ENCODE data around the gene PZP.
"Not testable (repeated sequence)": the region's sequence is repeated elsewhere in the genome, so short reads cannot be mapped to it uniquely, and the experiment has no call there.

Gene PZP

GRCh38 chr12:9204380-9204779, 3.8 kb downstream of the PZP start:
- Histone ChIP-seq H3K9me3 (ENCODE audit: control extremely low read depth in 1 of 5, control insufficient read depth in 4 of 5, insufficient read depth in 2 of 5, low read depth in 1 of 5, low read length in 4 of 5) (no peaks in the 10 kb centered on the region), H3K27me3 (replicated peaks in 2 of 5; ENCODE audit: control insufficient read depth in 4 of 5, insufficient read depth in 5 of 5, low read length in 4 of 5) (no peaks in the 10 kb centered on the region), H3K36me3 (ENCODE audit: control insufficient read depth in 4 of 4, insufficient read depth in 4 of 4, low read length in 3 of 4) (no peaks in the 10 kb centered on the region), H3K4me1 (ENCODE audit: control extremely low read depth in 1 of 4, control insufficient read depth in 4 of 4, insufficient read depth in 4 of 4, low read length in 3 of 4) (no peaks in the 10 kb centered on the region), H3K4me3 (ENCODE audit: control insufficient read depth in 1 of 7, extremely low read depth in 1 of 7, insufficient read depth in 4 of 7, low read depth in 2 of 7, low read length in 6 of 7) (no peak overlapping the region), H3K27ac (ENCODE audit: insufficient read depth in 1 of 2, low read depth in 1 of 2, low read length in 2 of 2, poor library complexity in 1 of 2, severe bottlenecking in 2 of 2) (no peak overlapping the region)
- WGBS (ENCODE audit: insufficient coverage) = 100% methylated on average over 1 of the region's 3 CpGs
- no peak for DNase-seq
- ChIA-PET CTCF (no interaction called here), POLR2A (no interaction called here)

- Histone ChIP-seq H3K27me3 (replicated peaks in 2 of 5; ENCODE audit: control insufficient read depth in 4 of 5, insufficient read depth in 5 of 5, low read length in 4 of 5) (no peaks in the 10 kb centered on the region), H3K36me3 (ENCODE audit: control insufficient read depth in 4 of 4, insufficient read depth in 4 of 4, low read length in 3 of 4) (no peaks in the 10 kb centered on the region), H3K27ac (ENCODE audit: insufficient read depth in 1 of 2, low read depth in 1 of 2, low read length in 2 of 2, poor library complexity in 1 of 2, severe bottlenecking in 2 of 2) (no peak overlapping the region), H3K4me1 (ENCODE audit: control extremely low read depth in 1 of 4, control insufficient read depth in 4 of 4, insufficient read depth in 4 of 4, low read length in 3 of 4) (no peaks in the 10 kb centered on the region), H3K4me3 (ENCODE audit: control insufficient read depth in 1 of 7, extremely low read depth in 1 of 7, insufficient read depth in 4 of 7, low read depth in 2 of 7, low read length in 6 of 7) (no peak overlapping the region), H3K9me3 (ENCODE audit: control extremely low read depth in 1 of 5, control insufficient read depth in 4 of 5, insufficient read depth in 2 of 5, low read depth in 1 of 5, low read length in 4 of 5) (peaks cover 0 to 2% (median 0%) of the 10 kb centered on the region in 5 experiments)
- CTCF ChIA-PET = no interaction called here
- POLR2A ChIA-PET = no interaction called here
- peak in 2 of 3 donors; percentile 15 to 40 for DNase-seq
These were observed 10.2 kb downstream of the PZP start for GRCh38 chr12:9198012-9198411.

- CTCF ChIA-PET = interaction anchor here (1.2 kb wide), 1 partner anchor 9 kb away, joined by 3 read pairs; no protein-coding TSS in a partner anchor
- Histone ChIP-seq H3K4me3 (ENCODE audit: control insufficient read depth in 1 of 7, extremely low read depth in 1 of 7, insufficient read depth in 4 of 7, low read depth in 2 of 7, low read length in 6 of 7) (no peak overlapping the region), H3K27ac (ENCODE audit: insufficient read depth in 1 of 2, low read depth in 1 of 2, low read length in 2 of 2, poor library complexity in 1 of 2, severe bottlenecking in 2 of 2) (no peak overlapping the region), H3K4me1 (ENCODE audit: control extremely low read depth in 1 of 4, control insufficient read depth in 4 of 4, insufficient read depth in 4 of 4, low read length in 3 of 4) (peaks cover 0 to 11% (median 2%) of the 10 kb centered on the region in 4 experiments), H3K9me3 (ENCODE audit: control extremely low read depth in 1 of 5, control insufficient read depth in 4 of 5, insufficient read depth in 2 of 5, low read depth in 1 of 5, low read length in 4 of 5) (peaks cover 0 to 5% (median 0%) of the 10 kb centered on the region in 5 experiments), H3K36me3 (ENCODE audit: control insufficient read depth in 4 of 4, insufficient read depth in 4 of 4, low read length in 3 of 4) (no peaks in the 10 kb centered on the region), H3K27me3 (replicated peaks in 2 of 5; ENCODE audit: control insufficient read depth in 4 of 5, insufficient read depth in 5 of 5, low read length in 4 of 5) (no peaks in the 10 kb centered on the region)
- 100% methylated on average over 3 of the region's 3 CpGs for WGBS (ENCODE audit: insufficient coverage)
- POLR2A ChIA-PET = no interaction called here
- no peak for DNase-seq
These were observed 23.9 kb downstream of the PZP start for GRCh38 chr12:9184276-9184675.

GRCh38 chr12:9180810-9181209, 27.4 kb downstream of the PZP start:
- WGBS (ENCODE audit: insufficient coverage) = 95% methylated on average over 3 of the region's 4 CpGs
- Histone ChIP-seq H3K36me3 (ENCODE audit: control insufficient read depth in 4 of 4, insufficient read depth in 4 of 4, low read length in 3 of 4) (no peaks in the 10 kb centered on the region), H3K9me3 (ENCODE audit: control extremely low read depth in 1 of 5, control insufficient read depth in 4 of 5, insufficient read depth in 2 of 5, low read depth in 1 of 5, low read length in 4 of 5) (peaks cover 0 to 3% (median 0%) of the 10 kb centered on the region in 5 experiments), H3K27ac (ENCODE audit: insufficient read depth in 1 of 2, low read depth in 1 of 2, low read length in 2 of 2, poor library complexity in 1 of 2, severe bottlenecking in 2 of 2) (no peak overlapping the region), H3K4me3 (ENCODE audit: control insufficient read depth in 1 of 7, extremely low read depth in 1 of 7, insufficient read depth in 4 of 7, low read depth in 2 of 7, low read length in 6 of 7) (no peak overlapping the region), H3K4me1 (ENCODE audit: control extremely low read depth in 1 of 4, control insufficient read depth in 4 of 4, insufficient read depth in 4 of 4, low read length in 3 of 4) (peaks cover 0 to 11% (median 2%) of the 10 kb centered on the region in 4 experiments), H3K27me3 (replicated peaks in 2 of 5; ENCODE audit: control insufficient read depth in 4 of 5, insufficient read depth in 5 of 5, low read length in 4 of 5) (no peaks in the 10 kb centered on the region)
- DNase-seq = no peak
- ChIA-PET CTCF (no interaction called here), POLR2A (no interaction called here)

GRCh38 chr12:9179781-9180180, 28.4 kb downstream of the PZP start:
- no peaks in the 10 kb centered on the region for H3K36me3 ChIP-seq (ENCODE audit: control insufficient read depth in 4 of 4, insufficient read depth in 4 of 4, low read length in 3 of 4)
- H3K4me3 ChIP-seq (ENCODE audit: control insufficient read depth in 1 of 7, extremely low read depth in 1 of 7, insufficient read depth in 4 of 7, low read depth in 2 of 7, low read length in 6 of 7) = no peak overlapping the region
- no peaks in the 10 kb centered on the region for H3K27me3 ChIP-seq (replicated peaks in 2 of 5; ENCODE audit: control insufficient read depth in 4 of 5, insufficient read depth in 5 of 5, low read length in 4 of 5)
- H3K9me3 ChIP-seq (ENCODE audit: control extremely low read depth in 1 of 5, control insufficient read depth in 4 of 5, insufficient read depth in 2 of 5, low read depth in 1 of 5, low read length in 4 of 5) = peaks cover 0 to 3% (median 0%) of the 10 kb centered on the region in 5 experiments
- no peak for DNase-seq
- POLR2A ChIA-PET = no interaction called here
- no peak overlapping the region for H3K27ac ChIP-seq (ENCODE audit: insufficient read depth in 1 of 2, low read depth in 1 of 2, low read length in 2 of 2, poor library complexity in 1 of 2, severe bottlenecking in 2 of 2)
- CTCF ChIA-PET = interaction anchor here (1.1 kb wide), 1 partner anchor 21 kb away, joined by 3 read pairs; no protein-coding TSS in a partner anchor
- H3K4me1 ChIP-seq (ENCODE audit: control extremely low read depth in 1 of 4, control insufficient read depth in 4 of 4, insufficient read depth in 4 of 4, low read length in 3 of 4) = peaks cover 0 to 11% (median 2%) of the 10 kb centered on the region in 4 experiments
- WGBS (ENCODE audit: insufficient coverage) = no CpG with 5 or more reads among the region's 3 CpGs

GRCh38 chr12:9169979-9170634, 38.1 kb downstream of the PZP start:
- H3K9me3 ChIP-seq (ENCODE audit: control extremely low read depth in 1 of 5, control insufficient read depth in 4 of 5, insufficient read depth in 2 of 5, low read depth in 1 of 5, low read length in 4 of 5) = peaks cover 0 to 4% (median 0%) of the 10 kb centered on the region in 5 experiments
- CTCF ChIA-PET = no interaction called here

GRCh38 chr12:9167345-9167744, 40.9 kb downstream of the PZP start:
- H3K4me1 ChIP-seq (ENCODE audit: control extremely low read depth in 1 of 4, control insufficient read depth in 4 of 4, insufficient read depth in 4 of 4, low read length in 3 of 4); H3K27me3 ChIP-seq (replicated peaks in 2 of 5; ENCODE audit: control insufficient read depth in 4 of 5, insufficient read depth in 5 of 5, low read length in 4 of 5); H3K9me3 ChIP-seq (ENCODE audit: control extremely low read depth in 1 of 5, control insufficient read depth in 4 of 5, insufficient read depth in 2 of 5, low read depth in 1 of 5, low read length in 4 of 5); CTCF ChIA-PET; POLR2A ChIA-PET; H3K36me3 ChIP-seq (ENCODE audit: control insufficient read depth in 4 of 4, insufficient read depth in 4 of 4, low read length in 3 of 4); DNase-seq; H3K27ac ChIP-seq (ENCODE audit: insufficient read depth in 1 of 2, low read depth in 1 of 2, low read length in 2 of 2, poor library complexity in 1 of 2, severe bottlenecking in 2 of 2); H3K4me3 ChIP-seq (ENCODE audit: control insufficient read depth in 1 of 7, extremely low read depth in 1 of 7, insufficient read depth in 4 of 7, low read depth in 2 of 7, low read length in 6 of 7): not testable (repeated sequence)
- WGBS (ENCODE audit: insufficient coverage) = no CpG with 5 or more reads among the region's 5 CpGs

More at GRCh38 chr12:9169979-9170634, 38.1 kb downstream of the PZP start:
- H3K4me3 ChIP-seq (ENCODE audit: control insufficient read depth in 1 of 7, extremely low read depth in 1 of 7, insufficient read depth in 4 of 7, low read depth in 2 of 7, low read length in 6 of 7) = no peak overlapping the region
- H3K27ac ChIP-seq (ENCODE audit: insufficient read depth in 1 of 2, low read depth in 1 of 2, low read length in 2 of 2, poor library complexity in 1 of 2, severe bottlenecking in 2 of 2) = no peak overlapping the region
- no peaks in the 10 kb centered on the region for H3K4me1 ChIP-seq (ENCODE audit: control extremely low read depth in 1 of 4, control insufficient read depth in 4 of 4, insufficient read depth in 4 of 4, low read length in 3 of 4)
- WGBS (ENCODE audit: insufficient coverage) = 94% methylated on average over 6 of the region's 11 CpGs
- no peaks in the 10 kb centered on the region for H3K27me3 ChIP-seq (replicated peaks in 2 of 5; ENCODE audit: control insufficient read depth in 4 of 5, insufficient read depth in 5 of 5, low read length in 4 of 5)
- no peak for DNase-seq
- POLR2A ChIA-PET = no interaction called here
- no peaks in the 10 kb centered on the region for H3K36me3 ChIP-seq (ENCODE audit: control insufficient read depth in 4 of 4, insufficient read depth in 4 of 4, low read length in 3 of 4)
